D721Med (cell line): ENCODE data around the gene TDRD9.
A peak's percentile ranks its signal among the peaks of the same experiment; 100 is the strongest.

ENCODE experiments used
- DNase-seq: peaks from one replicate; pipeline ENCODE4 v3.0.0; 2011; ENCODE audit warnings: low spot score; ENCODE audit not compliant: insufficient read length
- FAIRE-seq: peaks from 2 replicates; lab custom pipeline; 2011; peaks lifted over from hg19 to GRCh38; lab: Jason Lieb, UNC
- TF ChIP-seq, protein P1 (sequence below): IDR thresholded peaks from 2 replicates; pipeline ENCODE4 v1.5.1; 2012; ENCODE audit warnings: mild to moderate bottlenecking, control low read depth; ENCODE audit not compliant: insufficient read depth; ENCODE audit errors: missing control alignments

TDRD9 gene

DNA sequence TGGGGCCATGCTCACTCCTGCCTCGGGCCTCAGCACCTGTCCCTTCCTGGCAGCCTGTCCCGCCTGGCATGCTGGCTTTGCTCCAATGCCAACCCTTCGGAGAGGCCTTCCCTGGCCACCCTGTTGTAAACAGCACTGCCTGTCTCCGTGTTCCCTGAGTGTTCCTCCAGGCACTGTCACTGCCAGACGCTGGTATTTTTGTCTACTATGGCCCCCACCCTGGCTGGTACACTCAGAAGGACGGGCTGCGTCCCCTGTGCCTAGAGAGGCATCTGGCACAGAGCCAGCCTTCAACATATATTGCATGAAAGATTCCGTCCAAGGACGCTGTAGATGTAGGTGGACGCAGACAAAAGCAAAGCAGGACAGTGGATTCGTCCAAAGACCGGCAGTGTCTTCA lies 154.6 kb downstream of the TDRD9 start:
- TF ChIP-seq, protein P1, sequence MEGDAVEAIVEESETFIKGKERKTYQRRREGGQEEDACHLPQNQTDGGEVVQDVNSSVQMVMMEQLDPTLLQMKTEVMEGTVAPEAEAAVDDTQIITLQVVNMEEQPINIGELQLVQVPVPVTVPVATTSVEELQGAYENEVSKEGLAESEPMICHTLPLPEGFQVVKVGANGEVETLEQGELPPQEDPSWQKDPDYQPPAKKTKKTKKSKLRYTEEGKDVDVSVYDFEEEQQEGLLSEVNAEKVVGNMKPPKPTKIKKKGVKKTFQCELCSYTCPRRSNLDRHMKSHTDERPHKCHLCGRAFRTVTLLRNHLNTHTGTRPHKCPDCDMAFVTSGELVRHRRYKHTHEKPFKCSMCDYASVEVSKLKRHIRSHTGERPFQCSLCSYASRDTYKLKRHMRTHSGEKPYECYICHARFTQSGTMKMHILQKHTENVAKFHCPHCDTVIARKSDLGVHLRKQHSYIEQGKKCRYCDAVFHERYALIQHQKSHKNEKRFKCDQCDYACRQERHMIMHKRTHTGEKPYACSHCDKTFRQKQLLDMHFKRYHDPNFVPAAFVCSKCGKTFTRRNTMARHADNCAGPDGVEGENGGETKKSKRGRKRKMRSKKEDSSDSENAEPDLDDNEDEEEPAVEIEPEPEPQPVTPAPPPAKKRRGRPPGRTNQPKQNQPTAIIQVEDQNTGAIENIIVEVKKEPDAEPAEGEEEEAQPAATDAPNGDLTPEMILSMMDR, result no peak
- FAIRE-seq (no peak), DNase-seq (peak; percentile 13)

DNA sequence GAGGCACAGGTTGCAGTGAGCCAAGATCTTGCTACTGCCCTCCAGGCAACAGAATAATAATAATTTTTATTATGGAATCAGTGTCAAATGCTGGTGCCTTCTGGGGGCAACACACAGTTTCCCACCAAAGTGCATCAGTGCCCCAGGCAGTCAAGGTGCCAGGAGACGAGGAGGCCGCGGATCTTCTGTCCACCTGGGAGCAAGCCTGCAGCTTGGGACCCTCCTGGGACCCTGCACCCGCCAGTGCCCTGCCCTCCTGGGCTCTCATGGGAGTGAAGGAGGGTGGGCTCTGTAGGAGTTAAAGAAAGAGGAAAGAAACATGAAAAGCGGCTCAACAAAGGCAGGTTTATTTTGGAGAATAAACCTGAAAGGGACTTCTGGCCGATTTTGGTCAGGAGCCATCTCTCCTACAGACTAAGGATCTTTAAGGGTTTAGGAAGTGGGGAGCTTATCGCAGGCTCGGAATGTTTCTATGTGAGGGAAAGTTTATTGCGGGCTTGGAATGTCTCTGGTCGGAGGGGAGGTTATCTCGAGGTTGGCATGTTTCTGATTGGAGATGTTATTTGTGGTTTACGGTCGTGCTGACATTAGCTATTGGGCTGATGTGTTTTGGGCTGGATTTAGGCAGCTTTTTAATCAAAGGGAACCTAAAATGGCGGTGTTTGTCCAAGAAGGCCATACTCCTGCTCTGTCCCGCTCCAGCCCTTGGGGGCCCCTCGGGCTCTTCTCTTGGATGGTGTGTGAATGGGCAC lies 156.2 kb downstream of the TDRD9 start:
- TF ChIP-seq, protein P1, result no peak
- FAIRE-seq (no peak), DNase-seq (peak; percentile 13)

DNA sequence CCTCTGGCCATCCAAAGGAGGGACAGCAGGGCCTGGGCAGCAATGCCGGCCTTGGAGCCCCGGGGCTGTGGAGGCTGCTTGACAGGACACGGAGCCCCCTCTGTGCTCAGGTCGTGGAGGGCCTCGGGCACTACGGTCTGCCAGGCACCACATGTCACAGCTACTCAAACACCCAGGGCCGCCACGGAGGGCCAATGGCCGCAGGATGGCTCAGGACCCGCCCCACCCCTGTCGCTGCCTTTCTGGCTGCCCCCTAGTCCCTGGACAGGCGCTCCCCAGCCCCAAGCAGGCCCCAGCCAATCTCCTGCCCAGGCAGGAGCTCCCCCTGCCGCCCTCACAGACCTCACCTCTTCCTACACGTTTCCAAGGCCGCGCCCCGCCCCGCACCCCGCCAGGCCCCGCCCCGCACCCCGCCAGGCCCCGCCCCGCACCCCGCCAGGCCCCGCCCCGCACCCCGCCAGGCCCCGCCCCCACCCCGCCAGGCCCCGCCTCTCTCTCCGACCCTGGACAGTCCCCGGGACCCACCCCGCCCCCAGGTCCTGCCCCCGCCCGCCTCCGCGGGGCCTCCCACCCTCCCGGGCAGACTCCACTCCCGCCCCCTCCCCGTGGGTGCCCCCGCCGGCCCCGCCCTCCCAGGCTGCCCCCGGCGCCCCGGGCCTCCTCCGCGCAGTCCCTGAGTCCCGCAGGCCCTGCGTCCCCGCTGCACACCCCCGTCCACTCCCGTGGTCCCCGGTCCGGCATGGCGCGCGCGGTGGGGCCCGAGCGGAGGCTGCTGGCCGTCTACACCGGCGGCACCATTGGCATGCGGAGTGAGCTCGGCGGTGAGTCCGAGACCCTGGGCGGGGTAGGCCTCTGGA lies 157.0 kb downstream of the TDRD9 start, which contains the start of gene ASPG:
TSS of gene ASPG (plus strand) at position 669 of the 857 bp plus-strand sequence. CDS start at position 740, 71 bp downstream.
- TF ChIP-seq, protein P1, result no peak
- FAIRE-seq (no peak), DNase-seq (peak; percentile 19)

DNA sequence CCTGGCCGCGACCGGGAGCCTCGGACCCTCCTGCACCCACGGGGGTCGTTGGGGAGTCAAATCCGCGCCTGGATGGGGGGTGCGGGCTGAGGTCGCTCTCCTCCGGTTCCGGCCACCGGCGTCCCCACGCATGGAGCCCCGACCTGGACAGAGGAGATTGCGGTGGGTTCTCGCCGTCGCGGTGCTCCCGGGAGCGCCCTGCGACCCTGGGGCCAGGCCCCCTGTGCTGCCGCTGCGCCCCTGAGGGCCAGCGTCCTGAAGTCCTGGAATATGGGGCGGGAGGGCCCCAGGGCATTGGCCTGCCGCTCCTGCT lies 157.6 kb downstream of the TDRD9 start:
- no peak for FAIRE-seq
- TF ChIP-seq, protein P1, result no peak
- DNase-seq, result no peak

DNA sequence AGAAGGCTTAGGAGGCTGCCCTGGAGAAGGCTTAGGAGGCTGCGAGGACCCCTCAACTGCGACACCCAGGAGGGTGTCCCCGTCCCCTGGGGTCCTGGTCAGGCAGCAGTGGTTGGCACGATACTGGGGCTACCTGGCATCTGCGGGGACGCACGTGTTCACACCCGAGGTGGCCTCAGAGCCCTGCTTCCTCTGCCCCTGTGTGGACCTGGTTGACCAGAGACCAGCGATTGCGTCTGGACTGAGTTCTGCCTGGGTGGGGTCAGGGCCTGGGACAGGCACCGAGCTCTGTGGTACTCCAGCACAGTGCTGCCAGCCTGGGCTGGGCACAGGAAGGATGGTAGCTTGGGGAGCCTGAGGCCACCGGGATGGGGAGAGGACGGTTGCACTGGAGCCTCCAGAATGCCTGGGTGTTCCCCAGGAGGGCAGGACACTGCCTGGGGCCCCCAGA lies 158.0 kb downstream of the TDRD9 start:
- TF ChIP-seq, protein P1, result no peak
- FAIRE-seq (no peak), DNase-seq (no peak)

DNA sequence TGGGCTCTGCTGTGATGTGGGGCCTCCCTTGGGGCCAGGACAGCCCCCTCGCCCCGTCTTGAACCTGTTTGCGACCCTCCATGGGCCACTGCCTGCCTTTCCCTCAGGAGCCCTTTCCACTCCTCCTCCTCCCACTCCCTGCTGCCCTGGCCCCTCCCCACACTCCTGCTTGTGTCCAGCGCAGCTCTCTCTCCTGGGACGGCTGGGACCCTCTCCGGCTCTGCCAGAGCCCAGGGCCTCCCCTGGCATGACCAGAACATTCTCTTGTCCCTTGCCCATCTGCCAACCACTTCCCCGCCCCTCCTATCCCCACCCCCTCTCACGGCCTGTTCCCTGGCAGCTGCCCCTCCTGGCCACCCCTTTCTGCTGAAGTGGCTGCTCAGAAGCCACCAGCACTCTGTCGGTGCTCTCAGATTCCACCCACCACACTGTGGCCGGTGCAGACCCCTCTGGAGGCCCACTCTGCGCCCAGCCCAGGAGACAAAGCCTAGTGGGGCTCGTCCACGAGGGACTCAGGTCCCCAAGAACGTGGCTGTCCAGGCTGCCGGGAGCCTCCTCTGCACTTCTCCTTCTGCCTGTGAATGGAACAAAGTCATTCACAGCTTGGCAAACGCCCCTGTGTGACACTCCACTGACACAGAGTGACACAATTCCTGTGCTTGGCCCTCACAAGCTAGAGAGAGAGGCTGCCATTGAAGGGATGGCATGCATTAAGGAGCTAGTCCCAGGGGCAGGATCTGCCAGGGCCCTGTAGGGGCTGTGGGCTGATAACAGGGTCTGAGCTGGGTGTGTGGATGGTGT lies 158.6 kb downstream of the TDRD9 start:
- no peak for DNase-seq
- no peak for FAIRE-seq
- TF ChIP-seq, protein P1, result no peak
